Astrocyte (in vitro differentiated cells and primary cell): ENCODE data around the gene EIF2D. TPM values are rescaled to one million over a fixed set of nuclear protein-coding genes. Genes with fewer than 3 reads are reported as not detected.

Source experiments
- DNase-seq: peaks from one replicate; pipeline ENCODE4 v3.0.0-alpha.2; 2010; ENCODE audit warnings: low read depth
- FAIRE-seq: peaks from 2 replicates; lab custom pipeline; 2011; peaks lifted over from hg19 to GRCh38; lab: Jason Lieb, UNC
- H2AFZ ChIP-seq: 2 replicates; pipeline ENCODE4 v1.6.0; 2012; ENCODE audit warnings: low read depth, low read length, inconsistent platforms
- H3K27ac ChIP-seq: 2 replicates; pipeline ENCODE4 v1.5.1; 2011; ENCODE audit warnings: low read depth, low read length, inconsistent platforms
- H3K27me3 ChIP-seq: 2 replicates; pipeline ENCODE4 v1.6.0; 2011; ENCODE audit warnings: low read length, inconsistent platforms; ENCODE audit not compliant: insufficient read depth
- H3K36me3 ChIP-seq: 2 replicates; pipeline ENCODE4 v1.5.1; 2011; ENCODE audit warnings: low read length, inconsistent platforms; ENCODE audit not compliant: insufficient read depth
- H3K4me1 ChIP-seq: 2 replicates; pipeline ENCODE4 v1.5.1; 2011; ENCODE audit warnings: low read length, inconsistent platforms; ENCODE audit not compliant: insufficient read depth
- H3K4me2 ChIP-seq: 2 replicates; pipeline ENCODE4 v1.6.0; 2012; ENCODE audit warnings: low read length, inconsistent platforms
- H3K4me3 ChIP-seq: 2 replicates; pipeline ENCODE4 v1.5.1; 2011; ENCODE audit warnings: low read depth, mild to moderate bottlenecking, low read length, inconsistent platforms; ENCODE audit not compliant: insufficient read depth
- H3K79me2 ChIP-seq: 2 replicates; pipeline ENCODE4 v1.6.0; 2012; ENCODE audit warnings: mild to moderate bottlenecking, low read length, inconsistent platforms; ENCODE audit not compliant: insufficient read depth
- H3K9ac ChIP-seq: 2 replicates; pipeline ENCODE4 v1.6.0; 2012; ENCODE audit warnings: mild to moderate bottlenecking, low read length, inconsistent platforms
- H3K9me3 ChIP-seq: 2 replicates; pipeline ENCODE4 v1.5.1; 2012; ENCODE audit warnings: low read depth, mild to moderate bottlenecking, low read length, inconsistent platforms; ENCODE audit not compliant: insufficient read depth
- H4K20me1 ChIP-seq: 2 replicates; pipeline ENCODE4 v1.6.0; 2012; ENCODE audit warnings: low read length, inconsistent platforms; ENCODE audit not compliant: insufficient read depth
- H3K27ac Mint-ChIP-seq: one replicate; pipeline ENCODE4 v1.8.0; 2021; ENCODE audit warnings: mild to moderate bottlenecking, mixed read lengths; ENCODE audit not compliant: unreplicated experiment
- H3K27me3 Mint-ChIP-seq: one replicate; pipeline ENCODE4 v1.8.0; 2021; ENCODE audit warnings: low read depth, mixed read lengths; ENCODE audit not compliant: unreplicated experiment
- H3K36me3 Mint-ChIP-seq: one replicate; pipeline ENCODE4 v1.8.0; 2021; ENCODE audit warnings: low read depth, mixed read lengths; ENCODE audit not compliant: unreplicated experiment
- H3K4me1 Mint-ChIP-seq: one replicate; pipeline ENCODE4 v1.8.0; 2021; ENCODE audit warnings: low read depth, mixed read lengths; ENCODE audit not compliant: unreplicated experiment
- H3K4me3 Mint-ChIP-seq: one replicate; pipeline ENCODE4 v1.8.0; 2021; ENCODE audit warnings: mild to moderate bottlenecking, moderate library complexity, mixed read lengths; ENCODE audit not compliant: unreplicated experiment
- H3K9me3 Mint-ChIP-seq: one replicate; pipeline ENCODE4 v1.8.0; 2021; ENCODE audit warnings: mild to moderate bottlenecking, mixed read lengths; ENCODE audit not compliant: unreplicated experiment
- CTCF ChIP-seq: IDR thresholded peaks from 2 replicates; pipeline ENCODE4 v1.5.1; 2011; ENCODE audit warnings: low read depth, mild to moderate bottlenecking, inconsistent platforms, low read length, moderate library complexity; ENCODE audit not compliant: insufficient read depth
- EZH2 ChIP-seq: IDR thresholded peaks from 2 replicates; pipeline ENCODE4 v1.6.1; 2012; ENCODE audit warnings: mild to moderate bottlenecking, low read length, inconsistent platforms; ENCODE audit not compliant: insufficient read depth
- total RNA-seq: library from RNA; stranded (reverse); gene quantifications from 2 replicates; pipeline ENCODE4 v1.2.1, GENCODE V29; 2021

EIF2D gene
- total RNA-seq, 1 donor from 2014 or later, result 27.3 TPM

- Histone ChIP-seq H3K9me3 (no peaks in the 10 kb centered on the region), H3K4me2 (no peak overlapping the region), H3K36me3 (no peaks in the 10 kb centered on the region), H2AFZ (no peak overlapping the region), H3K27me3 (peaks cover 4% of the 10 kb centered on the region), H3K4me1 (no peaks in the 10 kb centered on the region), H3K9ac (no peak overlapping the region), H4K20me1 (no peaks in the 10 kb centered on the region), H3K27ac (no peak overlapping the region), H3K79me2 (no peaks in the 10 kb centered on the region), H3K4me3 (no peak overlapping the region)
- DNase-seq (no peak), FAIRE-seq (no peak)
- Mint-ChIP-seq H3K36me3 (peaks cover 2% of the 10 kb centered on the region), H3K4me1 (no peaks in the 10 kb centered on the region), H3K9me3 (no peaks in the 10 kb centered on the region), H3K4me3 (no peak overlapping the region), H3K27me3 (peaks cover 35% of the 10 kb centered on the region), H3K27ac (no peak overlapping the region)
- no peak for TF ChIP-seq CTCF
- TF ChIP-seq EZH2, result no peak
Measured at GRCh38 chr1:206547104-206547503, 65.2 kb downstream of the EIF2D start.

- Histone ChIP-seq H3K4me2 (no peak overlapping the region), H2AFZ (no peak overlapping the region), H3K79me2 (no peaks in the 10 kb centered on the region), H3K9me3 (no peaks in the 10 kb centered on the region), H3K4me3 (no peak overlapping the region), H3K36me3 (no peaks in the 10 kb centered on the region), H4K20me1 (no peaks in the 10 kb centered on the region), H3K27me3 (peaks cover 4% of the 10 kb centered on the region), H3K9ac (no peak overlapping the region), H3K27ac (no peak overlapping the region), H3K4me1 (no peaks in the 10 kb centered on the region)
- DNase-seq (no peak), FAIRE-seq (no peak)
- H3K27ac Mint-ChIP-seq, result no peak overlapping the region
- no peak for TF ChIP-seq EZH2
- TF ChIP-seq CTCF, result no peak
- peaks cover 34% of the 10 kb centered on the region for H3K27me3 Mint-ChIP-seq
- H3K4me3 Mint-ChIP-seq, result no peak overlapping the region
- no peaks in the 10 kb centered on the region for H3K9me3 Mint-ChIP-seq
- H3K36me3 Mint-ChIP-seq, result peaks cover 2% of the 10 kb centered on the region
- no peaks in the 10 kb centered on the region for H3K4me1 Mint-ChIP-seq
Measured at GRCh38 chr1:206545351-206545750, 66.9 kb downstream of the EIF2D start.

- H3K4me1 ChIP-seq, result no peaks in the 10 kb centered on the region
- DNase-seq, result no peak
- H3K4me1 Mint-ChIP-seq, result no peaks in the 10 kb centered on the region
- H3K36me3 Mint-ChIP-seq, result peaks cover 3% of the 10 kb centered on the region
- TF ChIP-seq EZH2 (no peak), CTCF (peak; percentile 81)
- no peaks in the 10 kb centered on the region for H3K9me3 ChIP-seq
- no peak overlapping the region for H3K4me3 Mint-ChIP-seq
- no peak overlapping the region for H3K27ac ChIP-seq
- H3K4me3 ChIP-seq, result no peak overlapping the region
- H3K36me3 ChIP-seq, result no peaks in the 10 kb centered on the region
- peaks cover 4% of the 10 kb centered on the region for H3K27me3 ChIP-seq
- H3K27me3 Mint-ChIP-seq, result peaks cover 31% of the 10 kb centered on the region
- FAIRE-seq, result no peak
- no peak overlapping the region for H3K4me2 ChIP-seq
- H2AFZ ChIP-seq, result no peak overlapping the region
- H3K79me2 ChIP-seq, result no peaks in the 10 kb centered on the region
- no peaks in the 10 kb centered on the region for H3K9me3 Mint-ChIP-seq
- no peak overlapping the region for H3K27ac Mint-ChIP-seq
- no peaks in the 10 kb centered on the region for H4K20me1 ChIP-seq
- H3K9ac ChIP-seq, result no peak overlapping the region
Measured at GRCh38 chr1:206544562-206545257, 67.6 kb downstream of the EIF2D start.
